Measurements from ENCODE around the gene KIAA1328. TPM values are rescaled to one million over a fixed set of nuclear protein-coding genes. Genes with fewer than 3 reads are reported as not detected.

KIAA1328 gene
- total and polyA plus RNA-seq, 2 donors (not counting 3 experiments of a cell fraction or from before 2014, with no cell fraction given): 2.7 to 6.5 TPM

- Histone ChIP-seq H3K4me2 (ENCODE audit: insufficient read depth, low read length) (no peak overlapping the region), H4K20me1 (replicated peaks; ENCODE audit: control insufficient read depth, extremely low read depth, insufficient read depth, low read length) (no peaks in the 10 kb centered on the region), H3K4me3 (replicated peaks in 1 of 3; ENCODE audit: insufficient read depth in 1 of 3, low read depth in 1 of 3, low read length in 3 of 3) (no peak overlapping the region), H3K9ac (replicated peaks; ENCODE audit: extremely low read depth, insufficient read depth, low read length) (no peak overlapping the region), H2AFZ (ENCODE audit: low read depth, low read length) (no peak overlapping the region), H3K27me3 (ENCODE audit: control insufficient read depth in 2 of 2, insufficient read depth in 2 of 2, low read length in 2 of 2) (no peaks in the 10 kb centered on the region), H3K79me2 (ENCODE audit: control insufficient read depth, insufficient read depth, low read length) (no peaks in the 10 kb centered on the region), H3K4me1 (ENCODE audit: control insufficient read depth, extremely low read depth, insufficient read depth, low read length) (no peaks in the 10 kb centered on the region), H3K9me3 (replicated peaks; ENCODE audit: control insufficient read depth, insufficient read depth, low read length) (no peaks in the 10 kb centered on the region), H3K9me1 (replicated peaks; ENCODE audit: control insufficient read depth, extremely low read depth, insufficient read depth, low read length) (no peaks in the 10 kb centered on the region), H3K36me3 (ENCODE audit: control insufficient read depth in 2 of 2, extremely low read depth in 1 of 2, insufficient read depth in 2 of 2, low read length in 2 of 2) (no peaks in the 10 kb centered on the region), H3K27ac (ENCODE audit: insufficient read depth, low read depth, low read length) (no peak overlapping the region)
- dilution Hi-C loops (cut with MboI; ENCODE audit: extremely low pct_ligation_motif_present, low sequenced_read_pairs): no loop called here
- FAIRE-seq: no peak
- CTCF ChIA-PET: no interaction called here
- no peak for DNase-seq (ENCODE audit: low read depth, low spot score)
- intact Hi-C loops (cut with micrococcal nuclease): no loop called here
- no peak for TF ChIP-seq JUN (IDR thresholded peaks at IDR 0.05; ENCODE audit: borderline replicate concordance, insufficient read depth, insufficient read length, low read depth)
- no peak for TF ChIP-seq MYC (IDR thresholded peaks at IDR 0.05; ENCODE audit: low read depth, low read length)
- no peak for TF ChIP-seq EZH2 (IDR thresholded peaks at IDR 0.05; ENCODE audit: borderline replicate concordance, low read depth, low read length, severe bottlenecking)
- no peak for TF ChIP-seq CTCF (IDR thresholded peaks at IDR 0.05; ENCODE audit: extremely low read depth in 1 of 2, insufficient read depth in 1 of 2, low read depth in 1 of 2, low read length in 2 of 2)
- TF ChIP-seq POLR2A (IDR thresholded peaks at IDR 0.05; ENCODE audit: low read depth, low read length): no peak
- no peak for TF ChIP-seq POLR2AphosphoS5 (IDR thresholded peaks at IDR 0.05; ENCODE audit: insufficient read depth, low read depth, low read length)
- no peak for TF ChIP-seq FOS (IDR thresholded peaks at IDR 0.05; ENCODE audit: borderline replicate concordance, insufficient read depth, low read length)
- TF ChIP-seq, protein P1, sequence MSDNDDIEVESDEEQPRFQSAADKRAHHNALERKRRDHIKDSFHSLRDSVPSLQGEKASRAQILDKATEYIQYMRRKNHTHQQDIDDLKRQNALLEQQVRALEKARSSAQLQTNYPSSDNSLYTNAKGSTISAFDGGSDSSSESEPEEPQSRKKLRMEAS (IDR thresholded peaks at IDR 0.05; ENCODE audit: insufficient read depth, insufficient read length): no peak
- TF ChIP-seq GATA2 (IDR thresholded peaks at IDR 0.05; ENCODE audit: insufficient read depth, insufficient read length, low read depth, low read length): no peak
- BruUV-seq (replicated peaks): no TSS peak
- POLR2A ChIA-PET: no interaction called here
Measured at GRCh38 chr18:36977121-36977520, 148.2 kb downstream of the KIAA1328 start.
